ENCODE results near the gene WNT2B. TPM values are rescaled to one million over a fixed set of nuclear protein-coding genes. Genes with fewer than 3 reads are reported as not detected.
A peak's percentile ranks its signal among the peaks of the same experiment; 100 is the strongest.

WNT2B gene
- total RNA-seq, 1 experiment from 2014 or later, result 1.2 TPM

DNA sequence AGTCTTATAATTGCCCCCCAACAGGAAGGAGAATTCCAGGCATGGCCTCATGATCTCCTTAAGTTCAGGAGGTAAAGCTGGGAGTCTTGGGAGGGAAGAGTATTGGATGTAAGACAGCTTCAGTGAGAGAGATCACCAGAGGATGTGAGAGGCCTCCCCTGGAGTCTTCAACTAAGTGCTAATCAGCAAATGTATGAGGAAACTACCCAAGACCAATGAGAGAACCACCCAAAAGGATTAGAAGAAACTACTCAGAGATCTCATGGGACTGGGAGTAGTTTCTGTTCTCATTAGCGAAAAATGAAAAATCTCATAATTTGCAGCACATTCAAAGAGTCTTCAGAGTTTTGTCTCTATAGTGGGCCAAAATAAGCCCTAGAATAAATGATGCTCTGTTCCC, 36.6 kb upstream of the WNT2B start:
- no peak for TF ChIP-seq GABPB1 (CRISPR knock-in tag; IDR thresholded peaks at IDR 0.05)
- TF ChIP-seq, protein P1, sequence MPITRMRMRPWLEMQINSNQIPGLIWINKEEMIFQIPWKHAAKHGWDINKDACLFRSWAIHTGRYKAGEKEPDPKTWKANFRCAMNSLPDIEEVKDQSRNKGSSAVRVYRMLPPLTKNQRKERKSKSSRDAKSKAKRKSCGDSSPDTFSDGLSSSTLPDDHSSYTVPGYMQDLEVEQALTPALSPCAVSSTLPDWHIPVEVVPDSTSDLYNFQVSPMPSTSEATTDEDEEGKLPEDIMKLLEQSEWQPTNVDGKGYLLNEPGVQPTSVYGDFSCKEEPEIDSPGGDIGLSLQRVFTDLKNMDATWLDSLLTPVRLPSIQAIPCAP (CRISPR knock-in tag; IDR thresholded peaks at IDR 0.05), result no peak
- TF ChIP-seq JUN (CRISPR knock-in tag; IDR thresholded peaks at IDR 0.05), result no peak
- TF ChIP-seq ZNF317 (CRISPR knock-in tag; IDR thresholded peaks at IDR 0.05; ENCODE audit: borderline replicate concordance, low read depth), result no peak
- no peak for TF ChIP-seq SMAD4 (CRISPR knock-in tag; IDR thresholded peaks at IDR 0.05)
- no peak for TF ChIP-seq NFYB (CRISPR knock-in tag; conservative IDR thresholded peaks at IDR 0.05; ENCODE audit: low read depth)
- no peak for TF ChIP-seq TP53 (CRISPR knock-in tag; IDR thresholded peaks at IDR 0.05)
- no peak for TF ChIP-seq TEAD1 (CRISPR knock-in tag; IDR thresholded peaks at IDR 0.05)
- TF ChIP-seq ZNF232 (CRISPR knock-in tag; IDR thresholded peaks at IDR 0.05), result no peak
- no peak for TF ChIP-seq ETV6 (CRISPR knock-in tag; IDR thresholded peaks at IDR 0.05)
- TF ChIP-seq ZNF263 (CRISPR knock-in tag; IDR thresholded peaks at IDR 0.05; ENCODE audit: low read depth), result no peak
- POLR2A ChIA-PET, result no interaction called here

DNA sequence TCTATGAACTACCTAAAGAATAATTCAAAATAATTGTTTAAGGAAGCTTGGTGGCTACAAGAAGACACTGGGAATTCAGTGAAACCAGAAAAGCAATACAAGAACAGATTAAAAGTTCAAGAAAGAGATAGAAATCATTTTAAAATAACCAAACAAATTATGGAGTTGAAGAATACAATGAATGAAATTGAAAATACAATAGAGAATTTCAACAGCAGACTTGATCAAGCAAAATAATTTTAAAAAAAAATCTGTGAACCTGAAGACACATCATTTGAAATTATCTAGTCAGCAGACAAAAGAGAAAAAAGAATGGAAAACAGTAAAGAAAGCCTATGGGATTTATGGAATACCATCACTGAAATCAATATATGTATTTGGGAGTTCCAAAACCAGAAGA, 31.2 kb upstream of the WNT2B start:
- ATAC-seq (no peak), DNase-seq (ENCODE audit: low spot score) (no peak)
- Mint-ChIP-seq H3K4me1 (peaks cover 1% of the 10 kb centered on the region; the same call in 1 of the 2 replicates), H3K4me3 (no peak overlapping the region), H3K27me3 (ENCODE audit: low read depth) (peaks cover 5% of the 10 kb centered on the region), H3K36me3 (peaks cover 23% of the 10 kb centered on the region), H3K27ac (no peak overlapping the region), H3K9me3 (peaks cover 52% of the 10 kb centered on the region)
- ChIA-PET POLR2A (no interaction called here), CTCF (interaction anchor here (0.6 kb wide), 1 partner anchor 996 kb away, joined by 3 read pairs; no protein-coding TSS in a partner anchor)
- TF ChIP-seq, protein P2, sequence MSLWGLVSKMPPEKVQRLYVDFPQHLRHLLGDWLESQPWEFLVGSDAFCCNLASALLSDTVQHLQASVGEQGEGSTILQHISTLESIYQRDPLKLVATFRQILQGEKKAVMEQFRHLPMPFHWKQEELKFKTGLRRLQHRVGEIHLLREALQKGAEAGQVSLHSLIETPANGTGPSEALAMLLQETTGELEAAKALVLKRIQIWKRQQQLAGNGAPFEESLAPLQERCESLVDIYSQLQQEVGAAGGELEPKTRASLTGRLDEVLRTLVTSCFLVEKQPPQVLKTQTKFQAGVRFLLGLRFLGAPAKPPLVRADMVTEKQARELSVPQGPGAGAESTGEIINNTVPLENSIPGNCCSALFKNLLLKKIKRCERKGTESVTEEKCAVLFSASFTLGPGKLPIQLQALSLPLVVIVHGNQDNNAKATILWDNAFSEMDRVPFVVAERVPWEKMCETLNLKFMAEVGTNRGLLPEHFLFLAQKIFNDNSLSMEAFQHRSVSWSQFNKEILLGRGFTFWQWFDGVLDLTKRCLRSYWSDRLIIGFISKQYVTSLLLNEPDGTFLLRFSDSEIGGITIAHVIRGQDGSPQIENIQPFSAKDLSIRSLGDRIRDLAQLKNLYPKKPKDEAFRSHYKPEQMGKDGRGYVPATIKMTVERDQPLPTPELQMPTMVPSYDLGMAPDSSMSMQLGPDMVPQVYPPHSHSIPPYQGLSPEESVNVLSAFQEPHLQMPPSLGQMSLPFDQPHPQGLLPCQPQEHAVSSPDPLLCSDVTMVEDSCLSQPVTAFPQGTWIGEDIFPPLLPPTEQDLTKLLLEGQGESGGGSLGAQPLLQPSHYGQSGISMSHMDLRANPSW (CRISPR knock-in tag; conservative IDR thresholded peaks at IDR 0.05; ENCODE audit: low read depth), result no peak
- TF ChIP-seq FOXJ3 (CRISPR knock-in tag; IDR thresholded peaks at IDR 0.05; ENCODE audit: borderline replicate concordance) (no peak), TP53 (CRISPR knock-in tag; IDR thresholded peaks at IDR 0.05) (no peak), ZNF138 (CRISPR knock-in tag; conservative IDR thresholded peaks at IDR 0.05) (no peak), GABPB1 (CRISPR knock-in tag; IDR thresholded peaks at IDR 0.05) (no peak), NR2C2 (CRISPR knock-in tag; IDR thresholded peaks at IDR 0.05) (no peak), ZNF121 (CRISPR knock-in tag; IDR thresholded peaks at IDR 0.05) (no peak), RELA (CRISPR knock-in tag; IDR thresholded peaks at IDR 0.05; ENCODE audit: borderline replicate concordance) (no peak), GTF2I (CRISPR knock-in tag; conservative IDR thresholded peaks at IDR 0.05) (no peak), ELF4 (CRISPR knock-in tag; IDR thresholded peaks at IDR 0.05; ENCODE audit: low read depth) (no peak), ZNF416 (CRISPR knock-in tag; IDR thresholded peaks at IDR 0.05) (no peak), NR1H2 (CRISPR knock-in tag; IDR thresholded peaks at IDR 0.05) (no peak)
- TF ChIP-seq, protein P3, sequence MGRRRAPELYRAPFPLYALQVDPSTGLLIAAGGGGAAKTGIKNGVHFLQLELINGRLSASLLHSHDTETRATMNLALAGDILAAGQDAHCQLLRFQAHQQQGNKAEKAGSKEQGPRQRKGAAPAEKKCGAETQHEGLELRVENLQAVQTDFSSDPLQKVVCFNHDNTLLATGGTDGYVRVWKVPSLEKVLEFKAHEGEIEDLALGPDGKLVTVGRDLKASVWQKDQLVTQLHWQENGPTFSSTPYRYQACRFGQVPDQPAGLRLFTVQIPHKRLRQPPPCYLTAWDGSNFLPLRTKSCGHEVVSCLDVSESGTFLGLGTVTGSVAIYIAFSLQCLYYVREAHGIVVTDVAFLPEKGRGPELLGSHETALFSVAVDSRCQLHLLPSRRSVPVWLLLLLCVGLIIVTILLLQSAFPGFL (CRISPR knock-in tag; IDR thresholded peaks at IDR 0.05; ENCODE audit: borderline replicate concordance), result no peak
- TF ChIP-seq, protein P4, sequence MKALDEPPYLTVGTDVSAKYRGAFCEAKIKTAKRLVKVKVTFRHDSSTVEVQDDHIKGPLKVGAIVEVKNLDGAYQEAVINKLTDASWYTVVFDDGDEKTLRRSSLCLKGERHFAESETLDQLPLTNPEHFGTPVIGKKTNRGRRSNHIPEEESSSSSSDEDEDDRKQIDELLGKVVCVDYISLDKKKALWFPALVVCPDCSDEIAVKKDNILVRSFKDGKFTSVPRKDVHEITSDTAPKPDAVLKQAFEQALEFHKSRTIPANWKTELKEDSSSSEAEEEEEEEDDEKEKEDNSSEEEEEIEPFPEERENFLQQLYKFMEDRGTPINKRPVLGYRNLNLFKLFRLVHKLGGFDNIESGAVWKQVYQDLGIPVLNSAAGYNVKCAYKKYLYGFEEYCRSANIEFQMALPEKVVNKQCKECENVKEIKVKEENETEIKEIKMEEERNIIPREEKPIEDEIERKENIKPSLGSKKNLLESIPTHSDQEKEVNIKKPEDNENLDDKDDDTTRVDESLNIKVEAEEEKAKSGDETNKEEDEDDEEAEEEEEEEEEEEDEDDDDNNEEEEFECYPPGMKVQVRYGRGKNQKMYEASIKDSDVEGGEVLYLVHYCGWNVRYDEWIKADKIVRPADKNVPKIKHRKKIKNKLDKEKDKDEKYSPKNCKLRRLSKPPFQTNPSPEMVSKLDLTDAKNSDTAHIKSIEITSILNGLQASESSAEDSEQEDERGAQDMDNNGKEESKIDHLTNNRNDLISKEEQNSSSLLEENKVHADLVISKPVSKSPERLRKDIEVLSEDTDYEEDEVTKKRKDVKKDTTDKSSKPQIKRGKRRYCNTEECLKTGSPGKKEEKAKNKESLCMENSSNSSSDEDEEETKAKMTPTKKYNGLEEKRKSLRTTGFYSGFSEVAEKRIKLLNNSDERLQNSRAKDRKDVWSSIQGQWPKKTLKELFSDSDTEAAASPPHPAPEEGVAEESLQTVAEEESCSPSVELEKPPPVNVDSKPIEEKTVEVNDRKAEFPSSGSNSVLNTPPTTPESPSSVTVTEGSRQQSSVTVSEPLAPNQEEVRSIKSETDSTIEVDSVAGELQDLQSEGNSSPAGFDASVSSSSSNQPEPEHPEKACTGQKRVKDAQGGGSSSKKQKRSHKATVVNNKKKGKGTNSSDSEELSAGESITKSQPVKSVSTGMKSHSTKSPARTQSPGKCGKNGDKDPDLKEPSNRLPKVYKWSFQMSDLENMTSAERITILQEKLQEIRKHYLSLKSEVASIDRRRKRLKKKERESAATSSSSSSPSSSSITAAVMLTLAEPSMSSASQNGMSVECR (CRISPR knock-in tag; IDR thresholded peaks at IDR 0.05; ENCODE audit: borderline replicate concordance), result no peak
- TF ChIP-seq, protein P5, sequence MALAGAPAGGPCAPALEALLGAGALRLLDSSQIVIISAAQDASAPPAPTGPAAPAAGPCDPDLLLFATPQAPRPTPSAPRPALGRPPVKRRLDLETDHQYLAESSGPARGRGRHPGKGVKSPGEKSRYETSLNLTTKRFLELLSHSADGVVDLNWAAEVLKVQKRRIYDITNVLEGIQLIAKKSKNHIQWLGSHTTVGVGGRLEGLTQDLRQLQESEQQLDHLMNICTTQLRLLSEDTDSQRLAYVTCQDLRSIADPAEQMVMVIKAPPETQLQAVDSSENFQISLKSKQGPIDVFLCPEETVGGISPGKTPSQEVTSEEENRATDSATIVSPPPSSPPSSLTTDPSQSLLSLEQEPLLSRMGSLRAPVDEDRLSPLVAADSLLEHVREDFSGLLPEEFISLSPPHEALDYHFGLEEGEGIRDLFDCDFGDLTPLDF (CRISPR knock-in tag; IDR thresholded peaks at IDR 0.05), result no peak

More for the DNA sequence above, 36.6 kb upstream of the WNT2B start:
- CTCF ChIA-PET, result no interaction called here
- Mint-ChIP-seq H3K4me1 (peaks cover 9% of the 10 kb centered on the region), H3K9me3 (peaks cover 25% of the 10 kb centered on the region), H3K27me3 (ENCODE audit: low read depth) (peaks cover 3% of the 10 kb centered on the region), H3K27ac (no peak overlapping the region), H3K36me3 (peaks cover 4% of the 10 kb centered on the region), H3K4me3 (no peak overlapping the region)
- DNase-seq (ENCODE audit: low spot score), result no peak
- peak; percentile 57; the same call in 1 of the 2 replicates for ATAC-seq

All from WTC11 (cell line).